Muscle of back (tissue), 13 donors: ENCODE measurements around the gene PPM1G. TPM values are rescaled to one million over a fixed set of nuclear protein-coding genes. Genes with fewer than 3 reads are reported as not detected.
"Not testable (repeated sequence)": the region's sequence is repeated elsewhere in the genome, so short reads cannot be mapped to it uniquely, and the experiment has no call there.

Experiments
- DNase-seq, 3 donors: peaks; one replicate each; pipeline versions ENCODE4 v3.0.0 to v3.0.0-alpha.2; 2013
- long read RNA-seq, 9 donors: transcript quantifications; one replicate each; lab custom pipeline, GENCODE V29; 2026
- polyA plus RNA-seq, 10 donors: library from polyadenylated mRNA; unstranded; fragments of 120-200 nt; gene quantifications; one replicate each; pipeline ENCODE4 v1.2.1, GENCODE V29; 2013; ENCODE audit not compliant: insufficient read length in 10 of 10

Gene PPM1G
- polyA plus RNA-seq, result 10 to 100 TPM; 49.3 to 64.6 (median 56.7) TPM
- long read RNA-seq, donor 1, transcript PPM1G-201 (10 exons, 2,311 nt), result major isoform, 13 of 42 reads
- long read RNA-seq, donor 1, partial matches to known transcripts, result 29 of 42 reads
- long read RNA-seq, donor 1, other reads (novel, unspliced or antisense), result 0 of 42 reads
- long read RNA-seq, donor 2, transcript PPM1G-201 (10 exons, 2,311 nt), result major isoform, 9 of 15 reads
- long read RNA-seq, donor 2, partial matches to known transcripts, result 6 of 15 reads
- long read RNA-seq, donor 2, other reads (novel, unspliced or antisense), result 0 of 15 reads
- long read RNA-seq, donor 3, result 0 reads
- long read RNA-seq, donor 4, partial matches to known transcripts, result 5 of 7 reads
- long read RNA-seq, donor 4, other reads (novel, unspliced or antisense), result 0 of 7 reads
- long read RNA-seq, donor 5, transcript PPM1G-201 (10 exons, 2,311 nt), result major isoform, 6 of 28 reads
- long read RNA-seq, donor 5, partial matches to known transcripts, result 22 of 28 reads
- long read RNA-seq, donor 5, other reads (novel, unspliced or antisense), result 0 of 28 reads
- long read RNA-seq, donor 6, transcript PPM1G-201 (10 exons, 2,311 nt), result major isoform, 11 of 34 reads
- long read RNA-seq, donor 6, partial matches to known transcripts, result 23 of 34 reads
- long read RNA-seq, donor 6, other reads (novel, unspliced or antisense), result 0 of 34 reads
- long read RNA-seq, donor 7, transcript PPM1G-201 (10 exons, 2,311 nt), result major isoform, 6 of 6 reads
- long read RNA-seq, donor 7, partial matches to known transcripts, result 0 of 6 reads
- long read RNA-seq, donor 7, other reads (novel, unspliced or antisense), result 0 of 6 reads
- long read RNA-seq, donor 8, transcript PPM1G-201 (10 exons, 2,311 nt), result major isoform, 8 of 19 reads
- long read RNA-seq, donor 8, partial matches to known transcripts, result 11 of 19 reads
- long read RNA-seq, donor 8, other reads (novel, unspliced or antisense), result 0 of 19 reads
- long read RNA-seq, donor 9, partial matches to known transcripts, result 0 of 1 reads
- long read RNA-seq, donor 9, other reads (novel, unspliced or antisense), result 0 of 1 reads

GRCh38 chr2:27409321-27410073, at the start of gene PPM1G:
Gene PPM1G (minus strand): TSS chr2:27409591. CDS start chr2:27409422, 169 bp downstream.
- DNase-seq, result peak; percentile 92 to 98 (median 96)

GRCh38 chr2:27453968-27454367, 44.6 kb upstream of the PPM1G start:
- no peak for DNase-seq

- no peak for DNase-seq
These were observed 41.7 kb upstream of the PPM1G start for GRCh38 chr2:27451095-27451494.

GRCh38 chr2:27448381-27448780, 39.0 kb upstream of the PPM1G start:
- no peak for DNase-seq

GRCh38 chr2:27446057-27446456, 36.7 kb upstream of the PPM1G start:
- DNase-seq, result no peak

- DNase-seq, result no peak
These were observed 36.2 kb upstream of the PPM1G start for GRCh38 chr2:27445615-27446014.

- no peak for DNase-seq
These were observed 35.8 kb upstream of the PPM1G start for GRCh38 chr2:27445155-27445554.

- no peak for DNase-seq
These were observed 33.5 kb upstream of the PPM1G start for GRCh38 chr2:27442920-27443282.

GRCh38 chr2:27441958-27442919, 32.8 kb upstream of the PPM1G start, which contains the start of gene KRTCAP3:
Gene KRTCAP3 (plus strand): TSS chr2:27442381. CDS start chr2:27442413, 32 bp downstream.
- peak in 2 of 3 donors; percentile 15 to 37 for DNase-seq

- peak in 1 of 3 donors; percentile 15 for DNase-seq
These were observed 32.0 kb upstream of the PPM1G start for GRCh38 chr2:27441226-27441926.

- DNase-seq, result no peak
These were observed 26.2 kb upstream of the PPM1G start for GRCh38 chr2:27435628-27436027.

- DNase-seq, result no peak
These were observed 22.0 kb upstream of the PPM1G start for GRCh38 chr2:27431395-27431794.

- DNase-seq, result peak; percentile 82 to 94 (median 88)
These were observed 19.7 kb upstream of the PPM1G start for GRCh38 chr2:27428978-27429541.

GRCh38 chr2:27428213-27428977, 19.0 kb upstream of the PPM1G start, which contains the start of gene NRBP1:
Gene NRBP1 (plus strand): TSS chr2:27428631. CDS start chr2:27433274, 4,643 bp downstream.
- peak; percentile 92 to 99 (median 98) for DNase-seq

- DNase-seq, result peak in 1 of 3 donors; percentile 10
These were observed 18.4 kb upstream of the PPM1G start for GRCh38 chr2:27427863-27428212.

- not testable (repeated sequence) for DNase-seq
These were observed 15.6 kb upstream of the PPM1G start for GRCh38 chr2:27425039-27425438.

GRCh38 chr2:27422958-27423357, 13.6 kb upstream of the PPM1G start:
- no peak for DNase-seq

GRCh38 chr2:27421660-27422250, 12.4 kb upstream of the PPM1G start:
- no peak for DNase-seq
